HEK293T (cell line): ENCODE data around the gene CNTN5.

Experiments used
- CTCF ChIA-PET: fragments of 350-600 bp; formaldehyde crosslinking; extraction: SDS; loops from one replicate; lab custom pipeline; 2021; ENCODE audit warnings: antibody characterized with exemption, inconsistent platforms; lab: Yijun Ruan, JAX
- POLR2A ChIA-PET: fragments of 350-600 bp; formaldehyde crosslinking; extraction: SDS; loops from one replicate; lab custom pipeline; 2020; ENCODE audit warnings: antibody characterized with exemption, inconsistent platforms; lab: Yijun Ruan, JAX
- DNase-seq: peaks from one replicate; pipeline ENCODE4 v3.0.0; 2012; ENCODE audit warnings: mixed read lengths; ENCODE audit errors: extremely low spot score
- ARNT ChIP-seq: fragments of 450-650 bp; IDR thresholded peaks from 2 replicates; pipeline ENCODE4 v1.6.1; 2017; ENCODE audit warnings: mild to moderate bottlenecking
- BHLHE40 ChIP-seq: fragments of 450-650 bp; IDR thresholded peaks from 2 replicates; pipeline ENCODE4 v1.6.1; 2016; ENCODE audit warnings: mild to moderate bottlenecking, moderate library complexity, borderline replicate concordance
- CTBP1 ChIP-seq: fragments of 450-650 bp; IDR thresholded peaks from 2 replicates; pipeline ENCODE4 v1.6.1; 2016; ENCODE audit warnings: borderline replicate concordance
- ELF4 ChIP-seq: fragments of 450-650 bp; IDR thresholded peaks from 2 replicates; pipeline ENCODE4 v1.6.1; 2017; ENCODE audit warnings: antibody characterized with exemption
- FOXA1 ChIP-seq: fragments of 450-650 bp; IDR thresholded peaks from 2 replicates; pipeline ENCODE4 v1.6.1; 2016; ENCODE audit warnings: mild to moderate bottlenecking
- FOXK2 ChIP-seq: fragments of 450-650 bp; IDR thresholded peaks from 2 replicates; pipeline ENCODE4 v1.6.1; 2016; ENCODE audit warnings: mild to moderate bottlenecking
- FOXM1 ChIP-seq: fragments of 450-650 bp; IDR thresholded peaks from 2 replicates; pipeline ENCODE4 v1.6.1; 2017; ENCODE audit warnings: mild to moderate bottlenecking, borderline replicate concordance
- HDGF ChIP-seq: fragments of 450-650 bp; IDR thresholded peaks from 2 replicates; pipeline ENCODE4 v1.6.1; 2017; ENCODE audit warnings: antibody characterized with exemption, borderline replicate concordance
- L3MBTL2 ChIP-seq: fragments of 450-650 bp; conservative IDR thresholded peaks from 2 replicates; pipeline ENCODE4 v1.6.1; 2016; ENCODE audit warnings: mild to moderate bottlenecking
- LEF1 ChIP-seq: fragments of 450-650 bp; IDR thresholded peaks from 2 replicates; pipeline ENCODE4 v1.6.1; 2017; ENCODE audit warnings: mild to moderate bottlenecking, borderline replicate concordance
- NFRKB ChIP-seq: fragments of 450-650 bp; IDR thresholded peaks from 2 replicates; pipeline ENCODE4 v1.6.1; 2016; ENCODE audit warnings: mild to moderate bottlenecking, moderate library complexity
- PKNOX1 ChIP-seq: fragments of 450-650 bp; IDR thresholded peaks from 2 replicates; pipeline ENCODE4 v1.6.1; 2016
- SP1 ChIP-seq: fragments of 450-650 bp; IDR thresholded peaks from 2 replicates; pipeline ENCODE4 v1.6.1; 2017
- SUZ12 ChIP-seq: fragments of 450-650 bp; IDR thresholded peaks from 2 replicates; pipeline ENCODE4 v1.6.1; 2016; ENCODE audit warnings: mild to moderate bottlenecking
- TARDBP ChIP-seq: fragments of 450-650 bp; IDR thresholded peaks from 2 replicates; pipeline ENCODE4 v1.6.1; 2016
- ZNF384 ChIP-seq: fragments of 450-650 bp; IDR thresholded peaks from 2 replicates; pipeline ENCODE4 v1.6.1; 2016

CNTN5 gene

GRCh38 chr11:100319691-100320090 is 1298.9 kb downstream of the CNTN5 start:
- DNase-seq: no peak
- ChIA-PET POLR2A (no interaction called here), CTCF (no interaction called here)
- no peak for TF ChIP-seq PKNOX1
- no peak for TF ChIP-seq SUZ12
- TF ChIP-seq LEF1: no peak
- TF ChIP-seq FOXK2: no peak
- no peak for TF ChIP-seq FOXM1
- no peak for TF ChIP-seq TARDBP
- TF ChIP-seq BHLHE40: no peak
- TF ChIP-seq ELF4: no peak
- no peak for TF ChIP-seq ZNF384

GRCh38 chr11:100328626-100329340 is 1308.0 kb downstream of the CNTN5 start:
- ChIA-PET POLR2A (no interaction called here), CTCF (no interaction called here)
- no peak for TF ChIP-seq SP1
- no peak for TF ChIP-seq PKNOX1
- TF ChIP-seq FOXA1: no peak
- no peak for DNase-seq

- ChIA-PET POLR2A (no interaction called here), CTCF (no interaction called here)
- TF ChIP-seq ARNT (no peak), SP1 (no peak), ELF4 (no peak), HDGF (no peak), CTBP1 (no peak), SUZ12 (no peak), BHLHE40 (no peak), FOXA1 (no peak), PKNOX1 (no peak), ZNF384 (no peak), NFRKB (no peak), FOXM1 (no peak), L3MBTL2 (no peak), TARDBP (no peak), LEF1 (no peak), FOXK2 (no peak)
- no peak for DNase-seq
Observed at GRCh38 chr11:100329352-100329751, 1308.6 kb downstream of the CNTN5 start.

GRCh38 chr11:100336873-100337272 is 1316.1 kb downstream of the CNTN5 start:
- DNase-seq: no peak
- CTCF ChIA-PET: no interaction called here
- no peak for TF ChIP-seq ARNT
- TF ChIP-seq ZNF384: no peak
- no peak for TF ChIP-seq PKNOX1
- TF ChIP-seq HDGF: no peak
- TF ChIP-seq SUZ12: no peak
- no peak for TF ChIP-seq FOXK2
- no peak for TF ChIP-seq LEF1
- POLR2A ChIA-PET: no interaction called here

- TF ChIP-seq HDGF (no peak), LEF1 (no peak), FOXM1 (no peak), ARNT (no peak)
- DNase-seq: no peak
- POLR2A ChIA-PET: no interaction called here
- CTCF ChIA-PET: no interaction called here
Observed at GRCh38 chr11:100338144-100338840, 1317.5 kb downstream of the CNTN5 start.
